ENCODE results near the gene CCDC201.
"Not testable (repeated sequence)": the region's sequence is repeated elsewhere in the genome, so short reads cannot be mapped to it uniquely, and the experiment has no call there.

Gene CCDC201

GRCh38 chr7:45817913-45818312, 55.0 kb downstream of the CCDC201 start:
- DNase-seq (ENCODE audit: low read depth in 2 of 2, low spot score in 1 of 2), result not testable (repeated sequence)

GRCh38 chr7:45817016-45817415, 55.9 kb downstream of the CCDC201 start:
- not testable (repeated sequence) for DNase-seq (ENCODE audit: low read depth in 2 of 2, low spot score in 1 of 2)

DNA sequence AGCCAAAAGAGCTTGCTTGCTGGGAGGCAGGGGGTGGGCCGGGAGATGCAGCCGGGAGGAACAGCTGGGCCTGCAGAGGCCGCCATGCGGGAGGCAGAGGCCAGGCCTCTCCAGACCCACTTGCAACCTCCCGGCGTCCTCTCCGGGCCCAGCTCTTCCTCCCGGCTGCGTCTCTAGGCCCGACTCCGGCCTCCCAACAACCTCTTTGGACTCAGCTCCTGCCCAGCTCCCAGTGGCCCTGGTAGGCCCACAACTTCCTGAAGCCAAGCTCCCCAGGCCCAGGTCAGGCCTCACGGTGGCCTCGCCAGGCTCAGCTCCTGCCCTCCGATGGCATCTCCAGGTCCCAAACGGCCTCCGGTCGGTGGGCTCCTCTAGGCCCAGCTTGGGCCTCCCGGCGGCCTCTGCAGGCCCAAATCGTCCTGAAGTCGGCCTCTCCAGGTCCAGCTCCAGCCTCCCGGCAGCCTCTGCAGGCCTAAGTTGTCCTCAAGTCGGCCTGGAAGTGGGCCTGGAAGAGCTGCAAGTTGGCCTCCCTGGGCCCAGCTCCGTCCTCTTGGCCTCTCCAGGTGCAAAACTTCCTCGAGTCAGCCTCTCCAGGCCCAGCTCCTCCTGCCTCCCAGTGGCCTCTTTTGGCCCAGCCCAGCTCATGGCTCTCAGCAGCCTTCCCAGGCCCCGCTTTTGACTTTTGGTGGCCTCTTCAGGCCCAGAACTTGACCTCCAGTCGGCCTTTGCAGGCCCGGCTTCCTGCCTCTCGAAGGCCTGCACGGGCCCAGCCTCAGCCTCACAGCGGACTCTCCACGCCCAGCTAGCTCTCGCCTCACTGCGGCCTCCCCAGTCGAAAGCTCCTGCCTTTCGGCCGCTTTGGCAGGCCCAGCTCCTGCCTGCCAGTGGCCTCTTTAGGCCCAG, 58.4 kb downstream of the CCDC201 start:
- DNase-seq (ENCODE audit: low read depth in 2 of 2, low spot score in 1 of 2), result not testable (repeated sequence)

GRCh38 chr7:45813771-45814170, 59.1 kb downstream of the CCDC201 start:
- not testable (repeated sequence) for DNase-seq (ENCODE audit: low read depth in 2 of 2, low spot score in 1 of 2)

GRCh38 chr7:45812946-45813345, 59.9 kb downstream of the CCDC201 start:
- no peak for DNase-seq (ENCODE audit: low read depth in 2 of 2, low spot score in 1 of 2)

DNA sequence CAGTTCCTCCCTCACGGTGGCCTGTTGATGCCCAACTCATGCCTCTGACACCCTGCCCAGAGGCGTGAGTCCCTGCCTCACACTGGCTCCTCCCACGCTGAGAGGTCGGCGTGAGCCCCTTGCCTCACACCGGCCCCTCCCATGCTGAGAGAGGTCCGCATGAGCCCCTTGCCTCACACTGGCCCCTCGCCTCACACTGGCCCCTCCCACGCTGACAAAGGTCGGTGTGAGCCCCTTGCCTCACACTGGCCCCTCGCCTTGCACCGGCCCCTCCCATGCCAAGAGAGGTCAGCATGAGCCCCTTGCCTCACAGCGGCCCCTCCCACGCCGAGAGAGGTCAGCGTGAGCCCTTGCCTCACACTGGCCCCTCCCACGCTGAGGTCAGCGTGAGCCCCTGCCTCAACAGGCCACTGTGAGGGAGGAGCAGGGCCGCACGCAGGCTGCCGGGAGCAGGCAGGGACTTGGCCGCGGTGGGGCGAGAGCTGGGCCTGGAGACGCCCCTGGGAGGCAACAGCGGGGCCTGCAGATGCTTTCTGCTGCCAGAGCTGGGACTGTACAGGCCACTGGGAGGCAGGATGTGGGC, 61.1 kb downstream of the CCDC201 start:
- DNase-seq (ENCODE audit: low read depth in 2 of 2, low spot score in 1 of 2), result not testable (repeated sequence)

DNA sequence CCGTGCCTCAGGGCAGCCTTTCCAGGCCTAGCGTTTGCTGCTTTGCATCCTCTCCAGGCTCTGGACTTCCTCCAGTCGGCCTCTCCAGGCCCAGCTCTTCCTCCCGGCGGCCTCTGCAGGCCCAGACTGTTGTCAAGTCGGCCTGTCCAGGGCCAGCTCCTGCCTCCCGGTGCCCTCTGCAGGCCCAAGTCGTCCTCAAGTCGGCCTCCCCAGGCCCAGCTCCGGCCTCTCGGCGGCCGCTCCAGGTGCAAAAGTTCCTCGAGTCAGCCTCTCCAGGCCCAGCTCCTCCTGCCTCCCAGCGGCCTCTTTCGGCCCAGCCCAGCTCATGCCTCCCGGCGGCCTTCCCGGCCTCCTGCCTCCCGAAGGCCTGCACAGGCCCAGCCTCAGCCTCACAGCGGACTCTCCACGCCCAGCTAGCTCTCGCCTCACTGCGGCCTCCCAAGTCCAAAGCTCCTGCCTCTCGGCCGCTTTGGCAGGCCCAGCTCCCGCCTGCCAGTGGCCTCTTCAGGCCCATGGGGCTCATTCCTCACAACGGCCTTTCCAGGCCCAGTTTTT, 62.4 kb downstream of the CCDC201 start:
- not testable (repeated sequence) for DNase-seq (ENCODE audit: low read depth in 2 of 2, low spot score in 1 of 2)

Data from stimulated activated CD8-positive, alpha-beta memory T cell treated with anti-CD3 and anti-CD28 coated beads, Interleukin-4, amount 100 ng/mL, for 4 hours (primary cell).